Esophagus squamous epithelium (tissue), 5 donors: ENCODE measurements around the gene UCHL1. TPM values are rescaled to one million over a fixed set of nuclear protein-coding genes. Genes with fewer than 3 reads are reported as not detected.

ENCODE experiments used
- DNase-seq: peaks from one replicate; lab custom pipeline; 2025; lab: John Stamatoyannopoulos, UW
- H3K27ac ChIP-seq, 4 donors: fragments of 200-600 bp; sonication (generic); one replicate each; pipeline ENCODE4 v1.5.1; 2016 to 2019; ENCODE audit warnings: mild to moderate bottlenecking in 1 of 4
- H3K27me3 ChIP-seq, 4 donors: fragments of 200-600 bp; sonication (generic); 1 replicate in 3 of 4; 2 replicates in 1 of 4; pipeline versions ENCODE4 v1.5.1 to v1.6.0; 2017 to 2021; ENCODE audit warnings: antibody characterized with exemption in 1 of 4
- H3K36me3 ChIP-seq, 3 donors: fragments of 200-600 bp; sonication (generic); one replicate each; pipeline ENCODE4 v1.5.1; 2016 to 2019
- H3K4me1 ChIP-seq, 3 donors: fragments of 200-600 bp; sonication (generic); one replicate each; pipeline ENCODE4 v1.5.1; 2017 to 2019
- H3K4me3 ChIP-seq, 4 donors: fragments of 200-600 bp; sonication (generic); 1 replicate in 3 of 4; 2 replicates in 1 of 4; pipeline ENCODE4 v1.5.1; 2016 to 2019; ENCODE audit warnings: mild to moderate bottlenecking in 2 of 4, moderate library complexity in 1 of 4
- H3K9me3 ChIP-seq, 3 donors: fragments of 200-600 bp; sonication (generic); one replicate each; pipeline ENCODE4 v1.5.1; 2016 to 2019
- POLR2A ChIP-seq, 4 donors: fragments of 450-650 bp; IDR thresholded peaks; one replicate each; pipeline ENCODE4 v1.6.1; 2017; ENCODE audit warnings: antibody characterized with exemption in 4 of 4, mild to moderate bottlenecking in 4 of 4, moderate library complexity in 3 of 4
- WGBS, 2 donors: methylation state at CpG; one replicate each; pipeline ENCODE4 v1.1.5; 2018; 5-methylcytosine and 5-hydroxymethylcytosine counted together
- intact Hi-C: fragments of 100-400 bp; cut with DNase I; formaldehyde crosslinking; loops from one replicate; pipeline ENCODE4 v1.15.0; 2022
- total RNA-seq, 4 donors: library from RNA; depleted of rRNA; stranded (reverse); fragments of >200 nt; gene quantifications; one replicate each; pipeline ENCODE4 v1.1.0, GENCODE V29; 2016
- TF ChIP-seq, protein P1 (sequence below), 6 experiments: fragments of 450-650 bp in 4 of 6; fragments of 200-600 bp in 2 of 6; sonication (generic) in 2 of 6; IDR thresholded peaks; one replicate each; pipeline ENCODE4 v1.5.1; 2016 to 2019; ENCODE audit warnings: antibody characterized with exemption in 6 of 6, mild to moderate bottlenecking in 4 of 6, moderate library complexity in 4 of 6
- donor health status: DM: yes; HTN: yes; CAD: no.

Gene UCHL1
- total RNA-seq, 4 donors from 2014 or later, result 3.9 to 9.6 (median 9.0) TPM

- Histone ChIP-seq H3K4me1 (peaks cover 14 to 18% (median 16%) of the 10 kb centered on the region in 3 donors), H3K36me3 (no peaks in the 10 kb centered on the region), H3K27ac (no peak overlapping the region), H3K27me3 (peaks cover 8 to 66% (median 11%) of the 10 kb centered on the region in 4 donors), H3K9me3 (no peaks in the 10 kb centered on the region), H3K4me3 (peak overlapping the region in 3 of 4 donors; percentile 39 to 75 (median 54))
- WGBS, 2 donors, result 37 to 41% methylated on average over 13 of the region's 13 CpGs
- TF ChIP-seq POLR2A (IDR thresholded peaks at IDR 0.05), result no peak
- TF ChIP-seq, protein P1, sequence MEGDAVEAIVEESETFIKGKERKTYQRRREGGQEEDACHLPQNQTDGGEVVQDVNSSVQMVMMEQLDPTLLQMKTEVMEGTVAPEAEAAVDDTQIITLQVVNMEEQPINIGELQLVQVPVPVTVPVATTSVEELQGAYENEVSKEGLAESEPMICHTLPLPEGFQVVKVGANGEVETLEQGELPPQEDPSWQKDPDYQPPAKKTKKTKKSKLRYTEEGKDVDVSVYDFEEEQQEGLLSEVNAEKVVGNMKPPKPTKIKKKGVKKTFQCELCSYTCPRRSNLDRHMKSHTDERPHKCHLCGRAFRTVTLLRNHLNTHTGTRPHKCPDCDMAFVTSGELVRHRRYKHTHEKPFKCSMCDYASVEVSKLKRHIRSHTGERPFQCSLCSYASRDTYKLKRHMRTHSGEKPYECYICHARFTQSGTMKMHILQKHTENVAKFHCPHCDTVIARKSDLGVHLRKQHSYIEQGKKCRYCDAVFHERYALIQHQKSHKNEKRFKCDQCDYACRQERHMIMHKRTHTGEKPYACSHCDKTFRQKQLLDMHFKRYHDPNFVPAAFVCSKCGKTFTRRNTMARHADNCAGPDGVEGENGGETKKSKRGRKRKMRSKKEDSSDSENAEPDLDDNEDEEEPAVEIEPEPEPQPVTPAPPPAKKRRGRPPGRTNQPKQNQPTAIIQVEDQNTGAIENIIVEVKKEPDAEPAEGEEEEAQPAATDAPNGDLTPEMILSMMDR (IDR thresholded peaks at IDR 0.05), result no peak
- no peak for DNase-seq
- intact Hi-C loops, result no loop called here
Measured at GRCh38 chr4:41256131-41256739, 493 bp upstream of the UCHL1 start.

DNA sequence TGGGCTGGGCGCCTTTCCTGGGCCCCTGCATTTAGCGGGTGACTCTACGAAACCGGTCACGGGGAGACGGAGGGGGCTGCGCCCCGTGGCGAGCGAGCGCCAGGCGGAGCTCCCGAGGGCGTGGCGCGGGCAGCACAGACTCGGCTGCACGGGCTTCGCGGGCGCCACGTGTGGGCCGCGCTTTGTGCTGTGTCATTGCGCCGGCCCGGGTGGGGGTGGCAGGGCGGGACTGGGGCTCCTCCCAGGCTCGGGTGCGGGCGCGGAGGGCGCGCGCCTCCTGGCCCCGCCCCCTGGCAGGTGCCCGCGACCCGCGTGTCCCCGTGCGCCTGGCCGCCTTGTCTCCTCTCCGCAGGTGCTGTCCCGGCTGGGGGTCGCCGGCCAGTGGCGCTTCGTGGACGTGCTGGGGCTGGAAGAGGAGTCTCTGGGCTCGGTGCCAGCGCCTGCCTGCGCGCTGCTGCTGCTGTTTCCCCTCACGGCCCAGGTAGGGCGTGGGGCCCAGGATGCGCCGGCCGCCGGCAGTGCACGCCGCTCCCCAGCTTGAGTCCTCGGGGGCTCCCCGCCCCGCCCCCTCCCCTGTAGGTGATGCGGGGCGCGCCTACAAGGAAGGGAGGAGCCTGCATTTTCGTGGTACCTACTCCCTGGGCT, 651 bp downstream of the UCHL1 start:
- H3K36me3 ChIP-seq, result no peaks in the 10 kb centered on the region
- TF ChIP-seq POLR2A (IDR thresholded peaks at IDR 0.05), result no peak
- TF ChIP-seq, protein P1 (IDR thresholded peaks at IDR 0.05), result no peak
- peaks cover 14 to 18% (median 16%) of the 10 kb centered on the region in 3 donors for H3K4me1 ChIP-seq
- H3K27ac ChIP-seq, result no peak overlapping the region
- no peak for DNase-seq
- H3K4me3 ChIP-seq, result peak overlapping the region; percentile 39 to 75 (median 46)
- WGBS, 2 donors, result 0 to 16% methylated on average over 1 to 3 of the region's 69 CpGs
- no peaks in the 10 kb centered on the region for H3K9me3 ChIP-seq
- intact Hi-C loops, result no loop called here
- H3K27me3 ChIP-seq, result peaks cover 8 to 66% (median 11%) of the 10 kb centered on the region in 4 donors

GRCh38 chr4:41257906-41258305, 1.2 kb downstream of the UCHL1 start:
- TF ChIP-seq POLR2A (IDR thresholded peaks at IDR 0.05), result no peak
- TF ChIP-seq, protein P1 (IDR thresholded peaks at IDR 0.05), result no peak
- H3K36me3 ChIP-seq, result no peaks in the 10 kb centered on the region
- no peak for DNase-seq
- H3K9me3 ChIP-seq, result no peaks in the 10 kb centered on the region
- 31% methylated on average over 11 of the region's 11 CpGs for WGBS, 2 donors
- H3K27ac ChIP-seq, result no peak overlapping the region
- H3K4me1 ChIP-seq, result peaks cover 14 to 18% (median 16%) of the 10 kb centered on the region in 3 donors
- H3K27me3 ChIP-seq, result peaks cover 8 to 66% (median 11%) of the 10 kb centered on the region in 4 donors
- intact Hi-C loops, result no loop called here
- H3K4me3 ChIP-seq, result peak overlapping the region; percentile 39 to 75 (median 46)

DNA sequence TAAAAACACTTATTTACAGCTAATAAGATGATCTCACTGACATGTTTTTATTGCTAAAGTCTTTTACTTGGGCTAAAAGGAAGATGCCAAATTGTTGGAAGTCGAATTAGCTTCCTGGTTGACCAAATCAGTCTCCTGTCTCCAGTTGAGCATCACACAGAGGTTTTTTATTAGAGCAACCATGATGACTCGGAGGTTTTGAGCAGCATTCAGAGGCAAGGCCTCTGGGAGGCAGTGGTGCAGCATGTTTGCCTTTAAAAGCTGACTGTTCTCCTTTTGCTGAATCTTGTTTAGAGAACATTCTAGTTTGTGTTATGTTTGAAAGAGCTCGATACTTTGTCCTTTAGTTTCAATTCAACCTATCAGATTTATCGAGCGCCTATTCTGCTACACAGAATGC, 2.1 kb downstream of the UCHL1 start:
- WGBS, 2 donors, result 69 to 79% methylated on average over 5 of the region's 5 CpGs
- DNase-seq, result no peak
- no peak for TF ChIP-seq POLR2A (IDR thresholded peaks at IDR 0.05)
- TF ChIP-seq, protein P1 (IDR thresholded peaks at IDR 0.05), result peak in 2 of 6 experiments; percentile 7 to 46
- no peak overlapping the region for H3K4me3 ChIP-seq
- H3K36me3 ChIP-seq, result no peaks in the 10 kb centered on the region
- peaks cover 14 to 18% (median 16%) of the 10 kb centered on the region in 3 donors for H3K4me1 ChIP-seq
- intact Hi-C loops, result no loop called here
- peaks cover 8 to 66% (median 11%) of the 10 kb centered on the region in 4 donors for H3K27me3 ChIP-seq
- H3K27ac ChIP-seq, result no peak overlapping the region
- H3K9me3 ChIP-seq, result no peaks in the 10 kb centered on the region

GRCh38 chr4:41260116-41260733, 3.5 kb downstream of the UCHL1 start:
- Histone ChIP-seq H3K4me3 (no peak overlapping the region), H3K36me3 (no peaks in the 10 kb centered on the region), H3K9me3 (no peaks in the 10 kb centered on the region), H3K4me1 (peaks cover 14 to 18% (median 16%) of the 10 kb centered on the region in 3 donors), H3K27ac (no peak overlapping the region), H3K27me3 (peaks cover 8 to 53% (median 11%) of the 10 kb centered on the region in 4 donors)
- 84 to 91% methylated on average over 9 of the region's 9 CpGs for WGBS, 2 donors
- TF ChIP-seq, protein P1 (IDR thresholded peaks at IDR 0.05), result no peak
- no peak for TF ChIP-seq POLR2A (IDR thresholded peaks at IDR 0.05)
- no peak for DNase-seq
- intact Hi-C loops, result no loop called here
